Ovary (tissue), 3 donors: ENCODE data around the gene APBA2.

Experiments
- POLR2A ChIP-seq: fragments of 450-650 bp; IDR thresholded peaks from one replicate; pipeline ENCODE4 v1.6.1; 2017; ENCODE audit warnings: antibody characterized with exemption, mild to moderate bottlenecking, moderate library complexity
- TF ChIP-seq, protein P1 (sequence below), 3 donors: fragments of 450-650 bp in 2 of 3; fragments of 200-600 bp in 1 of 3; IDR thresholded peaks; one replicate each; pipeline versions ENCODE4 v1.5.1 to v1.8.0; 2016 to 2022; ENCODE audit warnings: antibody characterized with exemption in 3 of 3, mild to moderate bottlenecking in 1 of 3
- donor health status: DM: no; HTN: no; CAD: no.

GRCh38 chr15:28881170-28881569 lies 4.6 kb upstream of the APBA2 start:
- no peak for TF ChIP-seq POLR2A
- TF ChIP-seq, protein P1, sequence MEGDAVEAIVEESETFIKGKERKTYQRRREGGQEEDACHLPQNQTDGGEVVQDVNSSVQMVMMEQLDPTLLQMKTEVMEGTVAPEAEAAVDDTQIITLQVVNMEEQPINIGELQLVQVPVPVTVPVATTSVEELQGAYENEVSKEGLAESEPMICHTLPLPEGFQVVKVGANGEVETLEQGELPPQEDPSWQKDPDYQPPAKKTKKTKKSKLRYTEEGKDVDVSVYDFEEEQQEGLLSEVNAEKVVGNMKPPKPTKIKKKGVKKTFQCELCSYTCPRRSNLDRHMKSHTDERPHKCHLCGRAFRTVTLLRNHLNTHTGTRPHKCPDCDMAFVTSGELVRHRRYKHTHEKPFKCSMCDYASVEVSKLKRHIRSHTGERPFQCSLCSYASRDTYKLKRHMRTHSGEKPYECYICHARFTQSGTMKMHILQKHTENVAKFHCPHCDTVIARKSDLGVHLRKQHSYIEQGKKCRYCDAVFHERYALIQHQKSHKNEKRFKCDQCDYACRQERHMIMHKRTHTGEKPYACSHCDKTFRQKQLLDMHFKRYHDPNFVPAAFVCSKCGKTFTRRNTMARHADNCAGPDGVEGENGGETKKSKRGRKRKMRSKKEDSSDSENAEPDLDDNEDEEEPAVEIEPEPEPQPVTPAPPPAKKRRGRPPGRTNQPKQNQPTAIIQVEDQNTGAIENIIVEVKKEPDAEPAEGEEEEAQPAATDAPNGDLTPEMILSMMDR (IDR thresholded peaks at IDR 0.05), result no peak
